HepG2 (cell line): ENCODE measurements around the gene SERAC1. TPM values are rescaled to one million over a fixed set of nuclear protein-coding genes. Genes with fewer than 3 reads are reported as not detected.

ENCODE experiments used
- ATF6 ChIP-seq: sonication (generic); formaldehyde crosslinking; conservative IDR thresholded peaks from 2 replicates; pipeline ENCODE4 v1.4.0; 2020; ENCODE audit warnings: missing genetic modification reagents
- BATF2 ChIP-seq: sonication (generic); formaldehyde crosslinking; IDR thresholded peaks from 2 replicates; pipeline ENCODE4 v1.8.0; 2022; ENCODE audit warnings: mild to moderate bottlenecking, missing genetic modification reagents, moderate library complexity
- DPF2 ChIP-seq: sonication (generic); formaldehyde crosslinking; IDR thresholded peaks from 2 replicates; pipeline ENCODE4 v1.4.0; 2020; ENCODE audit warnings: mild to moderate bottlenecking, low read depth, missing genetic modification reagents, borderline replicate concordance
- EED ChIP-seq: sonication (generic); formaldehyde crosslinking; IDR thresholded peaks from 2 replicates; pipeline ENCODE4 v1.5.0; 2020; ENCODE audit warnings: mild to moderate bottlenecking, missing genetic modification reagents
- ELF1 ChIP-seq: sonication (generic); formaldehyde crosslinking; IDR thresholded peaks from 2 replicates; pipeline ENCODE4 v1.4.0; 2020; ENCODE audit warnings: missing genetic modification reagents
- FUBP1 ChIP-seq: sonication (generic); formaldehyde crosslinking; IDR thresholded peaks from 2 replicates; pipeline ENCODE4 v1.5.1; 2020; ENCODE audit warnings: missing genetic modification reagents, mild to moderate bottlenecking, borderline replicate concordance
- GPBP1L1 ChIP-seq: sonication (generic); formaldehyde crosslinking; IDR thresholded peaks from 2 replicates; pipeline ENCODE4 v1.5.0; 2020; ENCODE audit warnings: mild to moderate bottlenecking, missing genetic modification reagents
- HES4 ChIP-seq: sonication (generic); formaldehyde crosslinking; IDR thresholded peaks from 2 replicates; pipeline ENCODE4 v1.9.0; 2021; ENCODE audit warnings: mild to moderate bottlenecking, missing genetic modification reagents, borderline replicate concordance
- SP1 ChIP-seq, 2 experiments: fragments of 450-650 bp in 1 of 2; sonication (generic) in 1 of 2; formaldehyde crosslinking in 1 of 2; IDR thresholded peaks; 2 replicates each; pipeline versions ENCODE4 v1.4.0 to v1.6.1; 2016 to 2020; ENCODE audit warnings: missing genetic modification reagents in 1 of 2
- ZNF552 ChIP-seq: sonication (generic); formaldehyde crosslinking; IDR thresholded peaks from 2 replicates; pipeline ENCODE4 v1.9.0; 2022; ENCODE audit warnings: missing genetic modification reagents, mild to moderate bottlenecking, borderline replicate concordance
- ZNF646 ChIP-seq: sonication (generic); formaldehyde crosslinking; IDR thresholded peaks from 2 replicates; pipeline ENCODE4 v1.9.0; 2021; ENCODE audit warnings: mild to moderate bottlenecking, missing genetic modification reagents
- ZNF687 ChIP-seq: sonication (generic); formaldehyde crosslinking; IDR thresholded peaks from 2 replicates; pipeline ENCODE4 v1.5.1; 2020; ENCODE audit warnings: mild to moderate bottlenecking, missing genetic modification reagents, moderate library complexity
- polyA plus RNA-seq, 8 experiments: library from polyadenylated mRNA; depleted of rRNA in 3 of 8; stranded (reverse) in 7 of 8; unstranded in 1 of 8; fragments of >200 nt; fragmentation: Illumina TruSeq in 4 of 8; extraction: Trizol in 4 of 8; gene quantifications; 2 replicates each; pipeline versions ENCODE4 v1.2.1 to v1.2.3, GENCODE V29; 2011 to 2016; ENCODE audit warnings: low read depth in 4 of 8, missing spikeins in 1 of 8, mixed read lengths in 1 of 8; ENCODE audit not compliant: insufficient read depth in 1 of 8
- total RNA-seq, 5 experiments: library from RNA; depleted of rRNA; stranded (reverse); fragments of >200 nt; fragmentation: Illumina TruSeq; extraction: Trizol; gene quantifications; 2 replicates each; pipeline ENCODE4 v1.2.3, GENCODE V29; 2016; ENCODE audit warnings: low read depth in 1 of 5

Gene SERAC1
- total and polyA plus RNA-seq, 2 of the 13 experiments (the other 11 are each of a cell fraction or from before 2014, with no cell fraction given) = 4.5 to 8.1 TPM

DNA sequence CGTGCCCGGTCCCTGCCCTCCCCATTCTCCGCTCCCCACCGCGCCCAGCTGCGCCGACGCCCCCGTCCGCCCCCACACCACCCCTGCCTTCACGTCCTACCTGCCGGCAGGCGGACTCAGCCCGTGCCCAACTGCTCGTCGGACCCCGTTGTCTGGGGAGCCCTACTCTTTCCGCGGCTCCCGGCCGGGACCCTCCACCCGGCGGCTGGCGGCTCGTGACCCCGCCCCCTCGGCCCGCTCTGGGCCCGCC, at the start of gene SERAC1 (continued):
- TF ChIP-seq ATF6 (0 out of 2 replicates have a peak, but pooled peaks have one; percentile 12), EED (CRISPR knock-in tag) (0 out of 2 replicates have a peak, but pooled peaks have one; percentile 44), SP1 (IDR thresholded peaks at IDR 0.05) (no peak), SP1 (CRISPR knock-in tag; IDR thresholded peaks at IDR 0.05) (peak; percentile 70; the same call in 1 of the 2 replicates), HES4 (CRISPR knock-in tag) (0 out of 2 replicates have a peak, but pooled peaks have one; percentile 26), ZNF646 (CRISPR knock-in tag) (no peak), GPBP1L1 (CRISPR knock-in tag) (no peak), ELF1 (CRISPR knock-in tag) (no peak), ZNF552 (CRISPR knock-in tag) (no peak), ZNF687 (CRISPR knock-in tag) (no peak), DPF2 (no peak), BATF2 (CRISPR knock-in tag) (no peak; the same call in 1 of the 2 replicates), FUBP1 (CRISPR knock-in tag) (no peak)
